Measurements from ENCODE around the gene TGFBR2. TPM values are rescaled to one million over a fixed set of nuclear protein-coding genes. Genes with fewer than 3 reads are reported as not detected.

The TGFBR2 gene
- total and polyA plus RNA-seq, 2 of the 13 experiments (the other 11 are each of a cell fraction or from before 2014, with no cell fraction given) = 82.2 to 187 TPM

DNA sequence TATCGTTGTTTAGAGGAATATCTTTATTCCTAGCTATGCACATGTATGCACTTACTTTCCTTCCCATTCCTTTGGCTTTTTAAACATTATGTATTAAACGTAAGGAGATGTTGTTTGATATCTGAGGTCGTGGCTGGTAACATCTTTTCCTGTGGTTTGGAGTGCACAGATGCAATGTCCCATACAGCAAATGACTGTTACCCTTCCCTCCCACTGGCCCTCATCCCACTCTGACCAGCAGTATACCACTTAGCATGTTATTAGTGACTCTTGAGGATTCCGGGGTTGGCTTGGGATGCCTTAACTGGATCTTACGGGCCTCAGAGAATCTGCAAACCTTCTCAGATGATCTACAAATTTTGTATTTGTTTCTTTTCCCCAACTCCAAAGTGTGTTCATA, 34.5 kb downstream of the TGFBR2 start:
- H3K79me2 ChIP-seq (ENCODE audit: insufficient read depth, low read length) = peaks cover 99% of the 10 kb centered on the region
- no peak overlapping the region for H3K4me2 ChIP-seq (ENCODE audit: low read depth, low read length)
- no peaks in the 10 kb centered on the region for H3K9me3 ChIP-seq (ENCODE audit: low read length)
- TSS peak; percentile 3 for BruUV-seq (replicated peaks)
- CTCF ChIA-PET (ENCODE audit: low intra/inter-chr PET ratio, low total read pairs) = interaction anchor here (0.6 kb wide), 1 partner anchor 13 kb away, joined by 3 read pairs; no protein-coding TSS in a partner anchor
- no peaks in the 10 kb centered on the region for H3K27me3 ChIP-seq (ENCODE audit: control insufficient read depth in 1 of 2, insufficient read depth in 2 of 2, low read length in 2 of 2)
- no peak overlapping the region for H2AFZ ChIP-seq (ENCODE audit: low read length)
- POLR2A ChIA-PET = no interaction called here
- DNase-seq (ENCODE audit: low spot score) (no peak), FAIRE-seq (no peak), ATAC-seq (peak; percentile 7; the same call in 1 of the 3 replicates)
- in situ Hi-C loops (cut with HindIII; ENCODE audit: extremely low pct_ligation_motif_present, low pct_unique_long_range_greater_than_20kb) (no loop called here), intact Hi-C loops (cut with micrococcal nuclease; ENCODE audit: unreplicated experiment) (no loop called here)
- H3K36me3 ChIP-seq (replicated peaks in 1 of 2; ENCODE audit: control insufficient read depth in 1 of 2, insufficient read depth in 2 of 2, low read length in 2 of 2) = peaks cover 12 to 76% of the 10 kb centered on the region in 2 experiments
- peaks cover 100% of the 10 kb centered on the region for H4K20me1 ChIP-seq (ENCODE audit: insufficient read depth, low read length)
- WGBS (ENCODE audit: low lambda C conversion rate) = 95% methylated on average over 5 of the region's 5 CpGs
- H3K4me3 ChIP-seq (replicated peaks in 1 of 3; ENCODE audit: insufficient read depth in 1 of 3, low read depth in 2 of 3, low read length in 3 of 3) = no peak overlapping the region
- H3K27ac ChIP-seq (ENCODE audit: extremely low read length, insufficient read depth, low read length) = no peak overlapping the region
- no peak overlapping the region for H3K9ac ChIP-seq (ENCODE audit: insufficient read depth, low read depth, low read length)
- H3K4me1 ChIP-seq (ENCODE audit: insufficient read depth, low read length) = peaks cover 95% of the 10 kb centered on the region
- TF ChIP-seq, protein P1, sequence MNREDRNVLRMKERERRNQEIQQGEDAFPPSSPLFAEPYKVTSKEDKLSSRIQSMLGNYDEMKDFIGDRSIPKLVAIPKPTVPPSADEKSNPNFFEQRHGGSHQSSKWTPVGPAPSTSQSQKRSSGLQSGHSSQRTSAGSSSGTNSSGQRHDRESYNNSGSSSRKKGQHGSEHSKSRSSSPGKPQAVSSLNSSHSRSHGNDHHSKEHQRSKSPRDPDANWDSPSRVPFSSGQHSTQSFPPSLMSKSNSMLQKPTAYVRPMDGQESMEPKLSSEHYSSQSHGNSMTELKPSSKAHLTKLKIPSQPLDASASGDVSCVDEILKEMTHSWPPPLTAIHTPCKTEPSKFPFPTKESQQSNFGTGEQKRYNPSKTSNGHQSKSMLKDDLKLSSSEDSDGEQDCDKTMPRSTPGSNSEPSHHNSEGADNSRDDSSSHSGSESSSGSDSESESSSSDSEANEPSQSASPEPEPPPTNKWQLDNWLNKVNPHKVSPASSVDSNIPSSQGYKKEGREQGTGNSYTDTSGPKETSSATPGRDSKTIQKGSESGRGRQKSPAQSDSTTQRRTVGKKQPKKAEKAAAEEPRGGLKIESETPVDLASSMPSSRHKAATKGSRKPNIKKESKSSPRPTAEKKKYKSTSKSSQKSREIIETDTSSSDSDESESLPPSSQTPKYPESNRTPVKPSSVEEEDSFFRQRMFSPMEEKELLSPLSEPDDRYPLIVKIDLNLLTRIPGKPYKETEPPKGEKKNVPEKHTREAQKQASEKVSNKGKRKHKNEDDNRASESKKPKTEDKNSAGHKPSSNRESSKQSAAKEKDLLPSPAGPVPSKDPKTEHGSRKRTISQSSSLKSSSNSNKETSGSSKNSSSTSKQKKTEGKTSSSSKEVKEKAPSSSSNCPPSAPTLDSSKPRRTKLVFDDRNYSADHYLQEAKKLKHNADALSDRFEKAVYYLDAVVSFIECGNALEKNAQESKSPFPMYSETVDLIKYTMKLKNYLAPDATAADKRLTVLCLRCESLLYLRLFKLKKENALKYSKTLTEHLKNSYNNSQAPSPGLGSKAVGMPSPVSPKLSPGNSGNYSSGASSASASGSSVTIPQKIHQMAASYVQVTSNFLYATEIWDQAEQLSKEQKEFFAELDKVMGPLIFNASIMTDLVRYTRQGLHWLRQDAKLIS (CRISPR knock-in tag; IDR thresholded peaks at IDR 0.05) = 0 out of 2 replicates have a peak, but pooled peaks have one; percentile 59
- TF ChIP-seq RBM22 (optimal IDR thresholded peaks at IDR 0.05; ENCODE audit: low read length) (peak; percentile 96), ZNF138 (CRISPR knock-in tag; IDR thresholded peaks at IDR 0.05; ENCODE audit: low read depth) (no peak)
- TF ChIP-seq, protein P2, sequence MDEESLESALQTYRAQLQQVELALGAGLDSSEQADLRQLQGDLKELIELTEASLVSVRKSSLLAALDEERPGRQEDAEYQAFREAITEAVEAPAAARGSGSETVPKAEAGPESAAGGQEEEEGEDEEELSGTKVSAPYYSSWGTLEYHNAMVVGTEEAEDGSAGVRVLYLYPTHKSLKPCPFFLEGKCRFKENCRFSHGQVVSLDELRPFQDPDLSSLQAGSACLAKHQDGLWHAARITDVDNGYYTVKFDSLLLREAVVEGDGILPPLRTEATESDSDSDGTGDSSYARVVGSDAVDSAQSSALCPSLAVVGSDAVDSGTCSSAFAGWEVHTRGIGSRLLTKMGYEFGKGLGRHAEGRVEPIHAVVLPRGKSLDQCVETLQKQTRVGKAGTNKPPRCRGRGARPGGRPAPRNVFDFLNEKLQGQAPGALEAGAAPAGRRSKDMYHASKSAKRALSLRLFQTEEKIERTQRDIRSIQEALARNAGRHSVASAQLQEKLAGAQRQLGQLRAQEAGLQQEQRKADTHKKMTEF (CRISPR knock-in tag; IDR thresholded peaks at IDR 0.05) = 0 out of 2 replicates have a peak, but pooled peaks have one; percentile 22

Data from HepG2 (cell line).